ENCODE data around the gene TMEM63A.

The TMEM63A gene

GRCh38 chr1:225883616-225884265 lies 1.6 kb upstream of the TMEM63A start:
- no peak for DNase-seq

DNA sequence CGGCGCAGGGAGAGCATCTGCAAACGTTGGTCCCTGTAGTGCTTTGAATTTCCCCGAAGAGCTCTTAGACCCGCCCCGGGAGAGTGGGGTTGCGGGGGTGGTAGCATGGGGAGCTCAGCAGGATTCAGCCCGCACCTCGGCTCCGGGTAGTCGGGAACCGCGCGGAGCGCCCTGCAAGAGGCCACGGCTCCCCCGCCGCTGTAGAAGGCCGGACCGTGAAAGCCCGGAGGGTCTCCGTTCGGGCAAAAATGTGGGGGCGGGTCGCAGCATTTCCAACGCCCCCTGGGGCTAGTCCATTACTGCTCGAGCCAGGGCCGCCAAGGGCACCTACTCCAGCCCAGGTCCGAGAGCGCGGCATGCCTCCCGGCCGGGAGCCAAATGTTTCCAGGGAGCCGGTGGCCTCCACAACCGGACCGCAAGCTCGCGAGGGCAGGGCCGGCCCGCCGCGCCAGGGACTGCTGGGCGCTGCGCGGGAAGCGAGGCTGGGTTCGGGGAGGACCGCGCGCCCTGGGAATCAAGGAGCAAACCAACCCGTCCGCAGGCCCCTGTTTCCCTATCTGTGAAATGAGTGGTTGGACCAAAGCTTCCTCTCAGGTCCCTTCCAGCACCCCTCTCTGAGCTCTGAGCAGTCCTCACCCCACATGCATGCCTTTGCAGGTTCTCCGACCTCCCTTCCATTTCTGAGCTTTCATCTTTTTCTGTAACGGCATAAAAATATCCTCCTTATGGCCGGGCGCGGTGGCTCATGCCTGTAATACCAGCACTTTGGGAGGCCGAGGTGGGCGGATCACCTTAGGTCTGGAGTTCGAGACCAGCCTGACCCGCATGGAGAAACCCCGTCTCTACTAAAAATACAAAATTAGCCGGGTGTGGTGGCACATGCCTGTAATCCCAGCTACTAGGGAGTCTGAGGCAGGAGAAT lies 775 bp upstream of the TMEM63A start:
- no peak for DNase-seq

DNA sequence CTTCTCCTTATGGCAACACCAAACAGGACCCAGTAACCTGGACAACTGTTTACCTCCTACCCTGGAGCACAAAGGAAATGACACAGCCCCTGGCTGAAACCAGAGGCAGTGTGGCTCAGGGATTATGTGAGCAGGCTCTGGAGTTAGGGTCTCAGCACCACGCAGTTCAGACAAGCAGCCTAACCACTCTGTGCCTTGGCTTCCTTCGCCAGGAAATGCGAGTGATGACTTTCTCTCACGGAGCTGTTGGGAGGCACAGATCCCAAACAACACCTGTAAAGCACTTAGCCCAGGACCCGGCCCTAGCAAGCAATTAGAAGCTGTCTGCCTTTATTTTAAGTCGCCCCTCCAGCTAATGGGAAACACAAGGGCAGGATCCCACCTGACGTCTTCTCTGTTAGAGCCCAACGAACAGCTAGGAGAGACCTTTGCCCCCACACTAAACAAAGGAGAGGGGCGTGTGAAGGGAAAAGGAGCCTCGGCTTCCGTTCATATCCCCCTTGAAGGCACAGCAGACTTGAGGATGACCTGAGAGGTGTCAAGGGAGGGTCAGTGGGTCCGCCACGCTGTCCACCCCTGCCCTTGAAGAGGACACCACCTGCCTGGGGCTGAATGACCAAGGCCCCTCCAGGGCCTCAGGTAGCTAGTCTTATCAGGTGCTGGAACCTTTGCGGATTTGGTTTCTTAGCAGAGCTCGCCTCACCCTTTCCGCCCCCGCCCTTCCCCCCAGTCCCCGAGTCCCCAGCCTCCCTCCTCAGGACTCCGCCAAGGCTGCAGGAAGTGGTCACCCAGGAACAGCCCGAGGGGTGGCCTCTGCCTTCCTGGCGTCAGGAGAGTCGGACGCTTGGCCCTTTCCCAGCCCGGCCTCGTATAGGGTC lies 860 bp downstream of the TMEM63A start:
- DNase-seq, result no peak

- DNase-seq, result no peak
These were observed 1.5 kb downstream of the TMEM63A start for GRCh38 chr1:225880636-225881035.

- no peak for DNase-seq
These were observed 2.0 kb downstream of the TMEM63A start for GRCh38 chr1:225880222-225880588.

DNA sequence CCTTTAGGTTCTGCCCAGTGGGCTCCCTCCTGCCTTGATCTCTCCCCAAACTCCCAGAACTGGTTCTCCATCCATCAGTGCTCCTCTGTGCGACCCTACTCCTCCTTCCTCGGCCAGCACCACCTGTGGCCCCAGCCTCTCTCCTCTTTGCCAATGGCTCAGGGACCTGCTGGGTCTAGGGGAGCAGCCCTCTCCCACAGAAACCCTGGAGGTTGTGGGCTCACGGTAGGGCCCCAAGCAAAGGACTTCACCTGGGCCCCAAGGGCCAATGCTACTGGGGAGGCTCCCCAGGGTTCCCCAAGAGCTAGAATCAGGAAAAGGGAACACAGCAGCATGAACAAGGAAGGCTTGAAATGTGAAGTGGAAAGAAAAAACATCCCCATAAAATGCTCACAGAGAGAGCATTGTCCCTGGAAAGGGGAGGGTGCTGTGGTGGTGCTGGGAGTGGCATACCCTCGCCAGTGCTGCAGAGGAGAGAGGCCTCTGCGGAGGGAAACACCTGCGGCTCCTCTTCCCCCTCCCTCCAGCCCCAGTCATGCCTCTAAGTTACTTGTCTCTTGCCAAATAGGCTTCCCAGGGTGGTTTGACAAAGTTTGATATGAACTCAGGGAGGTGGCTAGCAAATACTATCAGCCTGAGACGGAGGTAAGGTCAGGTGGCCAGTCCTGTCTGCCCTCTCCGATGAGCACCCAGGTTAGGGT lies 2.5 kb downstream of the TMEM63A start:
- no peak for DNase-seq

DNA sequence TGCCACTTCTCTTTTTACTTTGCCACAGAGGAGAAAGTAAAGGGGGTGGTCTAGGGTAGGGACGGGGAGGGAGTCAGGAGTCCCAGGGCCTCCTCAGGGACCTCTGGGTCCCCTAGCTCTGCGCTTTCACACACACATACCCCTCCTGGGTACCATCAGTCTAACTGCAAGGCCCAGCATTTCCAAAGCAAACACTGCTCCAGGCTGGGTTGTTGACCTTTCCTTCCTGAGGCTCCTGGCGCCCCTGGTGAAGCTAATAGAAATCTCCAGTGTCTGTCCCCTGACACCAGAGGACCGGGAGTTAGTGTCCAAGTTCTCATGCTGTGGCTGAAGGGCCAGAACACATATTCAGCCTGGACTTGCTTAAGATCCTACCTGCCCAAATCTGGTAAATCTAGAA lies 3.9 kb downstream of the TMEM63A start:
- no peak for DNase-seq

DNA sequence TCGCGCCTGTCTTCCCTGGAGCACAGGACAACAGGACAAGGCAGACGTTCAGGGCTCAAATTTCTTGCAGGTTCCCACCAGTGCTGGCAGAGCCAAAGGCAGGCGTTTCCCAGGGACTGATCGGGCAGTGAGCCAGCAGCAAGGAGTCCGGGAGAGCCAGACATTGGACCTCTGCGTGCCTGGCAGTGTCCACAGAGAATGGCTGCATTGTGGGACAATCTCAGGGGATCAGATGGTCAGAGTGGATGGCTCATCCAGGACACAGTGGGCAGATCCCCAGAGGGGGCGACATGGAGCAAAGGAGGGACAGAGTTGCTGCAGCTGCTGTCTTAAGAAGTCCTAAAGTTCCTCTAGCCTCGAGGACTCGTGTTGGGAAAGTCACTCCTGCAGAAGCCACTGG lies 4.6 kb downstream of the TMEM63A start:
- no peak for DNase-seq

DNA sequence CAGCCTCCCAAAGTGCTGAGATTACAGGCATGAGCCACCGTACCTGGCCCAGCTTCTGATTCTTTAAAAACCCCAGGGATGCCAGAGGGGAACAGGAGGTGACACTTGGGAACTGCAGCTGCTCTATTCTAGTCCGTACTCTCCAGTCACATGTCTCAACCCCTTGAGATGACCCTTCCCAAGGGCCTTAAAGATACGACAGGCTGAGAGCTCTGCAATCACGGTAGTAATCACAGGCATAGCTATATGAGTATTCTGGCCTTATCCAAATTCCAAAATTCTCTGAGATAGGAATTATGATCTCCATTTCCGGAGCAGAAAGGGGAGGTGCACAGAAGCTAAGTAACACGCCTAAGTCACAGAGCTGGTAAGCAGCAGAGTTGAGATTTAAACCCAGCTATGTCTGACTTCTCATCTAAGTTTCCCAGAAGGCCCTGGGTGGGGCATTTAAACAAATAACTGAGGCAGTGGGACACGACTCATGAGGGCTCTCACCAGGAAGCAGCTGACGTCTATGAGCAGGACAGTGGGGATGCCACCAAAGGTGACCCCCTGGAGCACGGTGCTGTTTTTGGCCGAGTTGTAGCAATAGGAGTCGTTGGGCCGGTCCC lies 5.2 kb downstream of the TMEM63A start:
- no peak for DNase-seq

- no peak for DNase-seq
These were observed 7.0 kb downstream of the TMEM63A start for GRCh38 chr1:225875044-225875815.

GRCh38 chr1:225874431-225874830 lies 7.7 kb downstream of the TMEM63A start:
- no peak for DNase-seq

GRCh38 chr1:225873281-225873850 lies 8.8 kb downstream of the TMEM63A start:
- DNase-seq, result no peak

- no peak for DNase-seq
These were observed 10.1 kb downstream of the TMEM63A start for GRCh38 chr1:225872075-225872430.

GRCh38 chr1:225871359-225872074 lies 10.7 kb downstream of the TMEM63A start:
- no peak for DNase-seq

GRCh38 chr1:225870911-225871310 lies 11.3 kb downstream of the TMEM63A start:
- DNase-seq, result no peak

DNA sequence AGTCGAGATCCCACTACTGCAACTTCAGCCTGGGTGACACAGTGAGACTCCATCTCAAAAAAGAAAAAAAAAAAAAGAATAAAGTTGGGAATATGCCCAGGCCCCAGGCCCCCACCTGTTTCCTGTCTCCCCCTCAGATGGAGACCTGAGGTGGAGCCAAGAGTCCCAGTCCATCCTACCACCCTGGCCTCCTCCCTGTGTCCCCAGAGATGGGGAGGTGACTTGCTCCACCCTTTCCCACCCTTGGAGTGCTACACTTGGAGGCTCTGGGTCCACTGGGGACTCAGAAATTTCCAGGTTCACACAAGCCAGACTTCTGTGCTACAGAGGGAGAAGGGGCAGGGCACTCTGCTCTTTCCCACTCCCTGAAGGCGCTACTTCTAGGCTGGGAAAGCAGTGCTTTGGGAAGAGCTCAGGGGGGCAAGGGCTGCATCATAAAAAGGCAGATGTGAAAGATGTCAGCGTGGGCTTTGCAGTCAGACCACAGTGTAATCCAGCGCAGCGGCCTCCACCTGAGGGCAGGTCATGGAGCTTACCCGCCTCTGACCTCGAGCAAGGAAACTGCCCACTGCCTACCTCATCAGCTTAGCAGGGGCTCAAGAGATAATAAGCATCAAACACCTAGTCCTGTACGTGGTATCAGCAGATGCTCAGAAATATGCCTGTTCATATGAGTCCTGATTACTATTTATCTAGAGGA lies 13.4 kb downstream of the TMEM63A start:
- no peak for DNase-seq

DNA sequence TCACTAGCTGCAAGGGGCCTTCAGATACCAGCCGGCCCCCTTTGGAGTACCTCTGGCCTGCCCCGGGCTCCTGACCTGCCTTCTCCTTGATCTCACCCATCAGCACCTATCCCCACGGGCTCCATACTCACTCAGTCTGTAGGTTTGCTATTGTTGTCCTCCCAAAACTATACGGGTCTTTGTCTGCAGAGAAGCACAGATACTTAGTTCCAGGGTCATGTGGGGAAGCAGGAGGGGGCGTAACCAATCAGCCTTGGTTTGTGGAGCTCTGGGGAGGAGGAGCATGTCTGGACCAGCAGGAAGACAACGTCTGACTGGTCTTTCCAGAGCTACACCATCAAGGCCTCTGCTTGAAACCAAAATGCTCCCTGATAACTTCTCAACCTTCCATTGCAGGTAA lies 15.2 kb downstream of the TMEM63A start:
- no peak for DNase-seq

- no peak for DNase-seq
These were observed 15.9 kb downstream of the TMEM63A start for GRCh38 chr1:225866061-225866837.

GRCh38 chr1:225865514-225865913 lies 16.7 kb downstream of the TMEM63A start:
- DNase-seq, result no peak
